WTC11 (cell line): ENCODE results near the gene UBXN6. TPM values are rescaled to one million over a fixed set of nuclear protein-coding genes. Genes with fewer than 3 reads are reported as not detected.

ENCODE experiments used
- ATAC-seq: fragments of 200-7000 bp; cut with Tn5 transposase; 2 replicates; pipeline ENCODE4 v1.10.0; 2021; ENCODE audit warnings: mild to moderate bottlenecking, moderate library complexity
- CTCF ChIA-PET: fragments of 300-600 bp; sonication (Branson Sonifier 250); formaldehyde crosslinking; loops from one replicate; lab custom pipeline; 2021; ENCODE audit warnings: antibody characterized with exemption; lab: Charles Lee
- POLR2A ChIA-PET: fragments of 350-600 bp; sonication (Branson Sonifier 250); formaldehyde crosslinking; loops from one replicate; lab custom pipeline; 2021; ENCODE audit warnings: antibody characterized with exemption; lab: Charles Lee
- DNase-seq: peaks from one replicate; pipeline ENCODE4 v3.0.0; 2021; ENCODE audit warnings: low spot score
- H3K27ac Mint-ChIP-seq: 2 replicates; pipeline ENCODE4 v1.8.0; 2021; ENCODE audit warnings: mixed read lengths
- H3K27me3 Mint-ChIP-seq: 2 replicates; pipeline ENCODE4 v1.8.0; 2021; ENCODE audit warnings: low read depth, mild to moderate bottlenecking, moderate library complexity, mixed read lengths
- H3K36me3 Mint-ChIP-seq: 2 replicates; pipeline ENCODE4 v1.8.0; 2021; ENCODE audit warnings: mixed read lengths
- H3K4me1 Mint-ChIP-seq: 2 replicates; pipeline ENCODE4 v1.8.0; 2022; ENCODE audit warnings: mixed read lengths
- H3K4me3 Mint-ChIP-seq: 2 replicates; pipeline ENCODE4 v1.8.0; 2021; ENCODE audit warnings: mild to moderate bottlenecking, moderate library complexity, mixed read lengths
- H3K9me3 Mint-ChIP-seq: 2 replicates; pipeline ENCODE4 v1.8.0; 2021; ENCODE audit warnings: mixed read lengths
- CBFB ChIP-seq: sonication (generic); formaldehyde crosslinking; IDR thresholded peaks from 2 replicates; pipeline ENCODE4 v1.8.1; 2022; ENCODE audit warnings: mild to moderate bottlenecking, low read depth, missing genetic modification reagents
- CREM ChIP-seq: sonication (generic); formaldehyde crosslinking; IDR thresholded peaks from 2 replicates; pipeline ENCODE4 v1.8.1; 2022; ENCODE audit warnings: mild to moderate bottlenecking, missing genetic modification reagents, moderate library complexity
- ELF4 ChIP-seq: sonication (generic); formaldehyde crosslinking; IDR thresholded peaks from 2 replicates; pipeline ENCODE4 v1.8.1; 2022; ENCODE audit warnings: low read depth, mild to moderate bottlenecking, moderate library complexity, missing genetic modification reagents
- EMX1 ChIP-seq: fragments of 250-450 bp; sonication (Bioruptor Pico); IDR thresholded peaks from 2 replicates; pipeline ENCODE4 v1.8.0; 2021; ENCODE audit warnings: mild to moderate bottlenecking
- GTF2I ChIP-seq: fragments of 250-450 bp; sonication (Bioruptor Pico); conservative IDR thresholded peaks from 2 replicates; pipeline ENCODE4 v1.4.0; 2021; ENCODE audit warnings: mild to moderate bottlenecking
- SMAD3 ChIP-seq: sonication (generic); formaldehyde crosslinking; IDR thresholded peaks from 2 replicates; pipeline ENCODE4 v1.8.0; 2022; ENCODE audit warnings: missing genetic modification reagents, mild to moderate bottlenecking, borderline replicate concordance
- TEAD1 ChIP-seq: sonication (generic); formaldehyde crosslinking; IDR thresholded peaks from 2 replicates; pipeline ENCODE4 v1.8.0; 2022; ENCODE audit warnings: mild to moderate bottlenecking, missing genetic modification reagents
- ZBTB21 ChIP-seq: sonication (generic); formaldehyde crosslinking; IDR thresholded peaks from 2 replicates; pipeline ENCODE4 v1.8.1; 2023; ENCODE audit warnings: mild to moderate bottlenecking, missing genetic modification reagents, borderline replicate concordance
- ZNF121 ChIP-seq: sonication (generic); formaldehyde crosslinking; IDR thresholded peaks from 2 replicates; pipeline ENCODE4 v1.8.0; 2023; ENCODE audit warnings: missing genetic modification reagents
- total RNA-seq: library from RNA; stranded (reverse); gene quantifications from 3 replicates; pipeline ENCODE4 v1.2.3, GENCODE V29; 2021
- TF ChIP-seq, protein P1 (sequence below): fragments of 250-450 bp; sonication (Bioruptor Pico); IDR thresholded peaks from 2 replicates; pipeline ENCODE4 v1.9.0; 2021; ENCODE audit warnings: mild to moderate bottlenecking
- TF ChIP-seq, protein P2 (sequence below): sonication (generic); formaldehyde crosslinking; IDR thresholded peaks from 2 replicates; pipeline ENCODE4 v1.8.1; 2022; ENCODE audit warnings: low read depth, mild to moderate bottlenecking, moderate library complexity, missing genetic modification reagents, borderline replicate concordance
- TF ChIP-seq, protein P3 (sequence below): fragments of 200-600 bp; IDR thresholded peaks from 2 replicates; pipeline ENCODE4 v1.8.0; 2022; ENCODE audit warnings: antibody characterized with exemption
- TF ChIP-seq, protein P4 (sequence below): sonication (generic); formaldehyde crosslinking; IDR thresholded peaks from 2 replicates; pipeline ENCODE4 v1.8.0; 2023; ENCODE audit warnings: mild to moderate bottlenecking, missing genetic modification reagents
- TF ChIP-seq, protein P5 (sequence below): sonication (generic); formaldehyde crosslinking; IDR thresholded peaks from 2 replicates; pipeline ENCODE4 v1.8.1; 2023; ENCODE audit warnings: mild to moderate bottlenecking, missing genetic modification reagents
- TF ChIP-seq, protein P6 (sequence below): sonication (generic); formaldehyde crosslinking; IDR thresholded peaks from 2 replicates; pipeline ENCODE4 v1.8.0; 2022; ENCODE audit warnings: mild to moderate bottlenecking, missing genetic modification reagents
- TF ChIP-seq, protein P7 (sequence below): sonication (generic); formaldehyde crosslinking; IDR thresholded peaks from 2 replicates; pipeline ENCODE4 v1.8.1; 2022; ENCODE audit warnings: mild to moderate bottlenecking, moderate library complexity, missing genetic modification reagents
- TF ChIP-seq, protein P8 (sequence below): sonication (generic); formaldehyde crosslinking; IDR thresholded peaks from 2 replicates; pipeline ENCODE4 v1.8.0; 2022; ENCODE audit warnings: mild to moderate bottlenecking, missing genetic modification reagents

Gene UBXN6
- total RNA-seq, 1 experiment from 2014 or later, result 34.8 TPM

DNA sequence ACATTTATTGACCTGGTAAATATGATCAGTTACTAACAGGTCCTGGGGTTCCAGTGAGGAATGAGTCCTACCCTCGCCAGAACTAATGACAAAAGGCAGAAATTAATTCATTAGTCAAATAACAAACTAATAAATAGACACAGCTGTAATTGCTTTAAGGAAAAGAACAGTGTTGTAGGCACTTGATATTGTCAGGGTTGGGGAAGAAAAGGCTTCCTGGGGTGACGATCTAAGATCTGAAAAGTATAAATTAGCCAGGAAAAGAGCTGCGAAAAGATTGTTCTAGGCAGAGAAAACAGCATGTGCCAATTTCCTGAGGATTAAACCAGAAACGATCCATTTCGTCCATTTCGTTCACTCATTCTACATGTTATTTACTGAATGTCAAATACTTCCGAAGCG is 55.8 kb downstream of the UBXN6 start (continued):
- TF ChIP-seq, protein P1, sequence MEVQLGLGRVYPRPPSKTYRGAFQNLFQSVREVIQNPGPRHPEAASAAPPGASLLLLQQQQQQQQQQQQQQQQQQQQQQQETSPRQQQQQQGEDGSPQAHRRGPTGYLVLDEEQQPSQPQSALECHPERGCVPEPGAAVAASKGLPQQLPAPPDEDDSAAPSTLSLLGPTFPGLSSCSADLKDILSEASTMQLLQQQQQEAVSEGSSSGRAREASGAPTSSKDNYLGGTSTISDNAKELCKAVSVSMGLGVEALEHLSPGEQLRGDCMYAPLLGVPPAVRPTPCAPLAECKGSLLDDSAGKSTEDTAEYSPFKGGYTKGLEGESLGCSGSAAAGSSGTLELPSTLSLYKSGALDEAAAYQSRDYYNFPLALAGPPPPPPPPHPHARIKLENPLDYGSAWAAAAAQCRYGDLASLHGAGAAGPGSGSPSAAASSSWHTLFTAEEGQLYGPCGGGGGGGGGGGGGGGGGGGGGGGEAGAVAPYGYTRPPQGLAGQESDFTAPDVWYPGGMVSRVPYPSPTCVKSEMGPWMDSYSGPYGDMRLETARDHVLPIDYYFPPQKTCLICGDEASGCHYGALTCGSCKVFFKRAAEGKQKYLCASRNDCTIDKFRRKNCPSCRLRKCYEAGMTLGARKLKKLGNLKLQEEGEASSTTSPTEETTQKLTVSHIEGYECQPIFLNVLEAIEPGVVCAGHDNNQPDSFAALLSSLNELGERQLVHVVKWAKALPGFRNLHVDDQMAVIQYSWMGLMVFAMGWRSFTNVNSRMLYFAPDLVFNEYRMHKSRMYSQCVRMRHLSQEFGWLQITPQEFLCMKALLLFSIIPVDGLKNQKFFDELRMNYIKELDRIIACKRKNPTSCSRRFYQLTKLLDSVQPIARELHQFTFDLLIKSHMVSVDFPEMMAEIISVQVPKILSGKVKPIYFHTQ, result no peak
- TF ChIP-seq, all 79 proteins: peak for 0

DNA sequence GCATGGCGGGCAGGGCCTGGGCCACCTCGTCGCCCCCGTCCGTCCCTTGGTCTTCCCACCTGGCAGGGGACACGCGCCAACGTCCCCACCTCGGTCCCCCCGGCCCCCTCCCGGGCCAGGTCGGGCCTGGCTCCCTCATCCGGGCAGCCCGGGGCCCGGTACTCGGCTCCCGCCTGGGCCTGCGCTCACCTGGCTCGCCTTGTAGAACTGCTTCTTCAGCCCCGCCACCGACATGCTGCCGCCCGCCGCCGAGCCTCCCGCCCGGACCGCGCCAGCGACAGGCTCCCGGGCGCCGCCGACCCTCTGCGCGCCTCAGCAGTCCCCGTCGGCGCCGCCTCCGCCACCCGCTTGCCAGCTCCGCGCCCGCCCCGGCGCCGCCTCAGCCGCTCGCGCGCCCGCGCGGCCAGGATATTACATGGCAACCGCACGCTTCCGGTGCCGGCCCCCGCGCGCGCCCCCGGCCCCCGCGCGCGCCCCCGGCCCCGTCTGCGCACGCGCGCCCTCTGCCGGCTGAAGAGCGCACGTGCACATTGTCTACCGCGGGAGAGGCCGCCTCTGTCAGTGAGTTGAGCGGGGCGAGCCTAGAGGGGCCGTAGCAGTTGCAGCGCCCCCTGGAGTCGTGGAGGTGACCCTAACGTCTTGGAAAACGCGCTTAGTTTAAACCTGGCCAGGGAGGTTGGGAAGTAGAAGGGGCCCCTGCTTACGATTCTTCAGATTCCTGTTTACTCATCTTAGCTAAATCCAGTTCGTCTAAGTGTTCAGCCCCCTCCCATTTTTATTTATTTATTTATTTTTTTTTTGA is 57.3 kb downstream of the UBXN6 start, which contains the start of gene SH3GL1:
SH3GL1 (minus strand) TSS at position 413 of the 802 bp plus-strand sequence; CDS start at position 234, 179 bp downstream.
- H3K36me3 Mint-ChIP-seq, result peaks cover 16% of the 10 kb centered on the region
- H3K27ac Mint-ChIP-seq, result peak within 1 kb of the TSS; percentile 97
- no peaks in the 10 kb centered on the region for H3K27me3 Mint-ChIP-seq
- no peaks in the 10 kb centered on the region for H3K9me3 Mint-ChIP-seq
- POLR2A ChIA-PET, result interaction anchor here (0.6 to 1.0 kb wide), 2 partner anchors 10 to 58 kb away, joined by 3 read pairs; partner anchors contain the start of gene MPND
- DNase-seq, result peak; percentile 89
- H3K4me3 Mint-ChIP-seq, result peak within 1 kb of the TSS; percentile 96
- peaks cover 38% of the 10 kb centered on the region for H3K4me1 Mint-ChIP-seq
- CTCF ChIA-PET, result interaction anchor here (0.5 to 1.7 kb wide), 31 partner anchors 9 to 261 kb away, joined by 3 to 46 read pairs (median 4); partner anchors contain the start of genes HDGFL2 and MPND
- peak; percentile 74 for ATAC-seq
- TF ChIP-seq ELF4 (CRISPR knock-in tag), result no peak
- TF ChIP-seq, protein P2, sequence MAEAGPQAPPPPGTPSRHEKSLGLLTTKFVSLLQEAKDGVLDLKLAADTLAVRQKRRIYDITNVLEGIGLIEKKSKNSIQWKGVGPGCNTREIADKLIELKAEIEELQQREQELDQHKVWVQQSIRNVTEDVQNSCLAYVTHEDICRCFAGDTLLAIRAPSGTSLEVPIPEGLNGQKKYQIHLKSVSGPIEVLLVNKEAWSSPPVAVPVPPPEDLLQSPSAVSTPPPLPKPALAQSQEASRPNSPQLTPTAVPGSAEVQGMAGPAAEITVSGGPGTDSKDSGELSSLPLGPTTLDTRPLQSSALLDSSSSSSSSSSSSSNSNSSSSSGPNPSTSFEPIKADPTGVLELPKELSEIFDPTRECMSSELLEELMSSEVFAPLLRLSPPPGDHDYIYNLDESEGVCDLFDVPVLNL (CRISPR knock-in tag), result 0 out of 2 replicates have a peak, but pooled peaks have one; percentile 2
- TF ChIP-seq, protein P3, sequence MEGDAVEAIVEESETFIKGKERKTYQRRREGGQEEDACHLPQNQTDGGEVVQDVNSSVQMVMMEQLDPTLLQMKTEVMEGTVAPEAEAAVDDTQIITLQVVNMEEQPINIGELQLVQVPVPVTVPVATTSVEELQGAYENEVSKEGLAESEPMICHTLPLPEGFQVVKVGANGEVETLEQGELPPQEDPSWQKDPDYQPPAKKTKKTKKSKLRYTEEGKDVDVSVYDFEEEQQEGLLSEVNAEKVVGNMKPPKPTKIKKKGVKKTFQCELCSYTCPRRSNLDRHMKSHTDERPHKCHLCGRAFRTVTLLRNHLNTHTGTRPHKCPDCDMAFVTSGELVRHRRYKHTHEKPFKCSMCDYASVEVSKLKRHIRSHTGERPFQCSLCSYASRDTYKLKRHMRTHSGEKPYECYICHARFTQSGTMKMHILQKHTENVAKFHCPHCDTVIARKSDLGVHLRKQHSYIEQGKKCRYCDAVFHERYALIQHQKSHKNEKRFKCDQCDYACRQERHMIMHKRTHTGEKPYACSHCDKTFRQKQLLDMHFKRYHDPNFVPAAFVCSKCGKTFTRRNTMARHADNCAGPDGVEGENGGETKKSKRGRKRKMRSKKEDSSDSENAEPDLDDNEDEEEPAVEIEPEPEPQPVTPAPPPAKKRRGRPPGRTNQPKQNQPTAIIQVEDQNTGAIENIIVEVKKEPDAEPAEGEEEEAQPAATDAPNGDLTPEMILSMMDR, result peak; percentile 92
- TF ChIP-seq CREM (CRISPR knock-in tag), result 0 out of 2 replicates have a peak, but pooled peaks have one; percentile 71
- no peak; the same call in 1 of the 2 replicates for TF ChIP-seq GTF2I (CRISPR knock-in tag)
- 0 out of 2 replicates have a peak, but pooled peaks have one; percentile 61 for TF ChIP-seq CBFB (CRISPR knock-in tag)
- TF ChIP-seq, protein P4, sequence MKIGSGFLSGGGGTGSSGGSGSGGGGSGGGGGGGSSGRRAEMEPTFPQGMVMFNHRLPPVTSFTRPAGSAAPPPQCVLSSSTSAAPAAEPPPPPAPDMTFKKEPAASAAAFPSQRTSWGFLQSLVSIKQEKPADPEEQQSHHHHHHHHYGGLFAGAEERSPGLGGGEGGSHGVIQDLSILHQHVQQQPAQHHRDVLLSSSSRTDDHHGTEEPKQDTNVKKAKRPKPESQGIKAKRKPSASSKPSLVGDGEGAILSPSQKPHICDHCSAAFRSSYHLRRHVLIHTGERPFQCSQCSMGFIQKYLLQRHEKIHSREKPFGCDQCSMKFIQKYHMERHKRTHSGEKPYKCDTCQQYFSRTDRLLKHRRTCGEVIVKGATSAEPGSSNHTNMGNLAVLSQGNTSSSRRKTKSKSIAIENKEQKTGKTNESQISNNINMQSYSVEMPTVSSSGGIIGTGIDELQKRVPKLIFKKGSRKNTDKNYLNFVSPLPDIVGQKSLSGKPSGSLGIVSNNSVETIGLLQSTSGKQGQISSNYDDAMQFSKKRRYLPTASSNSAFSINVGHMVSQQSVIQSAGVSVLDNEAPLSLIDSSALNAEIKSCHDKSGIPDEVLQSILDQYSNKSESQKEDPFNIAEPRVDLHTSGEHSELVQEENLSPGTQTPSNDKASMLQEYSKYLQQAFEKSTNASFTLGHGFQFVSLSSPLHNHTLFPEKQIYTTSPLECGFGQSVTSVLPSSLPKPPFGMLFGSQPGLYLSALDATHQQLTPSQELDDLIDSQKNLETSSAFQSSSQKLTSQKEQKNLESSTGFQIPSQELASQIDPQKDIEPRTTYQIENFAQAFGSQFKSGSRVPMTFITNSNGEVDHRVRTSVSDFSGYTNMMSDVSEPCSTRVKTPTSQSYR (CRISPR knock-in tag), result no peak
- TF ChIP-seq, protein P5, sequence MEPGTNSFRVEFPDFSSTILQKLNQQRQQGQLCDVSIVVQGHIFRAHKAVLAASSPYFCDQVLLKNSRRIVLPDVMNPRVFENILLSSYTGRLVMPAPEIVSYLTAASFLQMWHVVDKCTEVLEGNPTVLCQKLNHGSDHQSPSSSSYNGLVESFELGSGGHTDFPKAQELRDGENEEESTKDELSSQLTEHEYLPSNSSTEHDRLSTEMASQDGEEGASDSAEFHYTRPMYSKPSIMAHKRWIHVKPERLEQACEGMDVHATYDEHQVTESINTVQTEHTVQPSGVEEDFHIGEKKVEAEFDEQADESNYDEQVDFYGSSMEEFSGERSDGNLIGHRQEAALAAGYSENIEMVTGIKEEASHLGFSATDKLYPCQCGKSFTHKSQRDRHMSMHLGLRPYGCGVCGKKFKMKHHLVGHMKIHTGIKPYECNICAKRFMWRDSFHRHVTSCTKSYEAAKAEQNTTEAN (CRISPR knock-in tag), result no peak
- TF ChIP-seq, protein P1, result no peak
- TF ChIP-seq, protein P6, sequence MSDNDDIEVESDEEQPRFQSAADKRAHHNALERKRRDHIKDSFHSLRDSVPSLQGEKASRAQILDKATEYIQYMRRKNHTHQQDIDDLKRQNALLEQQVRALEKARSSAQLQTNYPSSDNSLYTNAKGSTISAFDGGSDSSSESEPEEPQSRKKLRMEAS (CRISPR knock-in tag), result peak; percentile 54; the same call in 1 of the 2 replicates
- no peak for TF ChIP-seq ZBTB21 (CRISPR knock-in tag)
- TF ChIP-seq EMX1 (CRISPR knock-in tag), result no peak
- TF ChIP-seq ZNF121 (CRISPR knock-in tag), result no peak
- no peak for TF ChIP-seq SMAD3 (CRISPR knock-in tag)
- TF ChIP-seq TEAD1, result peak; percentile 10; the same call in 1 of the 2 replicates
- TF ChIP-seq, protein P7, sequence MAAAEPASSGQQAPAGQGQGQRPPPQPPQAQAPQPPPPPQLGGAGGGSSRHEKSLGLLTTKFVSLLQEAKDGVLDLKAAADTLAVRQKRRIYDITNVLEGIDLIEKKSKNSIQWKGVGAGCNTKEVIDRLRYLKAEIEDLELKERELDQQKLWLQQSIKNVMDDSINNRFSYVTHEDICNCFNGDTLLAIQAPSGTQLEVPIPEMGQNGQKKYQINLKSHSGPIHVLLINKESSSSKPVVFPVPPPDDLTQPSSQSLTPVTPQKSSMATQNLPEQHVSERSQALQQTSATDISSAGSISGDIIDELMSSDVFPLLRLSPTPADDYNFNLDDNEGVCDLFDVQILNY (CRISPR knock-in tag), result no peak
- TF ChIP-seq, protein P8, sequence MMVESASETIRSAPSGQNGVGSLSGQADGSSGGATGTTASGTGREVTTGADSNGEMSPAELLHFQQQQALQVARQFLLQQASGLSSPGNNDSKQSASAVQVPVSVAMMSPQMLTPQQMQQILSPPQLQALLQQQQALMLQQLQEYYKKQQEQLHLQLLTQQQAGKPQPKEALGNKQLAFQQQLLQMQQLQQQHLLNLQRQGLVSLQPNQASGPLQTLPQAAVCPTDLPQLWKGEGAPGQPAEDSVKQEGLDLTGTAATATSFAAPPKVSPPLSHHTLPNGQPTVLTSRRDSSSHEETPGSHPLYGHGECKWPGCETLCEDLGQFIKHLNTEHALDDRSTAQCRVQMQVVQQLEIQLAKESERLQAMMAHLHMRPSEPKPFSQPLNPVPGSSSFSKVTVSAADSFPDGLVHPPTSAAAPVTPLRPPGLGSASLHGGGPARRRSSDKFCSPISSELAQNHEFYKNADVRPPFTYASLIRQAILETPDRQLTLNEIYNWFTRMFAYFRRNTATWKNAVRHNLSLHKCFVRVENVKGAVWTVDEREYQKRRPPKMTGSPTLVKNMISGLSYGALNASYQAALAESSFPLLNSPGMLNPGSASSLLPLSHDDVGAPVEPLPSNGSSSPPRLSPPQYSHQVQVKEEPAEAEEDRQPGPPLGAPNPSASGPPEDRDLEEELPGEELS, result no peak
